Ovary (tissue), 3 donors: Measurements from ENCODE around the gene NDUFA11.

Source experiments
- CTCF ChIP-seq, 3 donors: fragments of 450-650 bp in 2 of 3; fragments of 200-600 bp in 1 of 3; IDR thresholded peaks; one replicate each; pipeline versions ENCODE4 v1.5.1 to v1.8.0; 2016 to 2022; ENCODE audit warnings: antibody characterized with exemption in 3 of 3, mild to moderate bottlenecking in 1 of 3
- EP300 ChIP-seq: sonication (generic); formaldehyde crosslinking; IDR thresholded peaks from one replicate; pipeline ENCODE4 v1.6.1; 2017; ENCODE audit warnings: antibody characterized with exemption
- POLR2A ChIP-seq: fragments of 450-650 bp; IDR thresholded peaks from one replicate; pipeline ENCODE4 v1.6.1; 2017; ENCODE audit warnings: antibody characterized with exemption, mild to moderate bottlenecking, moderate library complexity
- donor health status: DM: no; HTN: no; CAD: no.

GRCh38 chr19:5880196-5880595, 23.4 kb downstream of the NDUFA11 start:
- TF ChIP-seq CTCF (IDR thresholded peaks at IDR 0.05) (no peak), POLR2A (no peak), EP300 (no peak)
